HepG2 (cell line): ENCODE results near the gene DHRS1. TPM values are rescaled to one million over a fixed set of nuclear protein-coding genes. Genes with fewer than 3 reads are reported as not detected.

Experiments used
- BCL6 ChIP-seq: IDR thresholded peaks from 2 replicates; pipeline ENCODE4 v1.6.1; 2016; ENCODE audit warnings: missing genetic modification reagents, missing compliant biosample characterization
- CAMTA2 ChIP-seq: sonication (generic); formaldehyde crosslinking; IDR thresholded peaks from 2 replicates; pipeline ENCODE4 v1.4.0; 2020; ENCODE audit warnings: mild to moderate bottlenecking, missing genetic modification reagents, borderline replicate concordance
- MTF1 ChIP-seq: sonication (generic); formaldehyde crosslinking; IDR thresholded peaks from 2 replicates; pipeline ENCODE4 v1.5.0; 2020; ENCODE audit warnings: missing genetic modification reagents
- NFE2 ChIP-seq: sonication (generic); formaldehyde crosslinking; IDR thresholded peaks from 2 replicates; pipeline ENCODE4 v1.4.0; 2020; ENCODE audit warnings: missing genetic modification reagents
- SRSF4 ChIP-seq: fragments of 200-400 bp; formaldehyde crosslinking; IDR thresholded peaks from one replicate; pipeline ENCODE4 v1.6.1; 2018; ENCODE audit warnings: mild to moderate bottlenecking, low read depth, low read length, moderate library complexity; ENCODE audit not compliant: poor library complexity, severe bottlenecking
- TRIM22 ChIP-seq: fragments of 450-650 bp; IDR thresholded peaks from 2 replicates; pipeline ENCODE4 v1.6.1; 2017
- YY1 ChIP-seq: IDR thresholded peaks from 2 replicates; pipeline ENCODE4 v1.6.1; 2011; ENCODE audit warnings: low read length, low read depth, moderate library complexity, mild to moderate bottlenecking; ENCODE audit not compliant: insufficient read depth, insufficient replicate concordance
- ZBTB20 ChIP-seq: sonication (generic); formaldehyde crosslinking; IDR thresholded peaks from 2 replicates; pipeline ENCODE4 v1.8.1; 2023; ENCODE audit warnings: missing genetic modification reagents, low read depth, mild to moderate bottlenecking, borderline replicate concordance
- ZBTB7A ChIP-seq: sonication (generic); formaldehyde crosslinking; IDR thresholded peaks from 2 replicates; pipeline ENCODE4 v1.8.0; 2022; ENCODE audit warnings: mild to moderate bottlenecking, missing genetic modification reagents
- ZNF350 ChIP-seq: sonication (generic); formaldehyde crosslinking; IDR thresholded peaks from 2 replicates; pipeline ENCODE4 v1.4.0; 2020; ENCODE audit warnings: mild to moderate bottlenecking, low read depth, missing genetic modification reagents, borderline replicate concordance
- ZNF614 ChIP-seq: IDR thresholded peaks from 2 replicates; pipeline ENCODE4 v1.6.1; 2018; ENCODE audit warnings: missing biosample characterization, missing genetic modification reagents, inconsistent platforms, borderline replicate concordance
- ZNF616 ChIP-seq: sonication (generic); formaldehyde crosslinking; IDR thresholded peaks from 2 replicates; pipeline ENCODE4 v1.5.0; 2020; ENCODE audit warnings: low read depth, mild to moderate bottlenecking, missing genetic modification reagents
- ZNF784 ChIP-seq: sonication (generic); formaldehyde crosslinking; IDR thresholded peaks from 2 replicates; pipeline ENCODE4 v1.5.1; 2020; ENCODE audit warnings: missing genetic modification reagents, mild to moderate bottlenecking, borderline replicate concordance
- ZNF878 ChIP-seq: sonication (generic); formaldehyde crosslinking; IDR thresholded peaks from 2 replicates; pipeline ENCODE4 v1.8.1; 2023; ENCODE audit warnings: mild to moderate bottlenecking, missing genetic modification reagents, moderate library complexity
- polyA plus RNA-seq, 8 experiments: library from polyadenylated mRNA; depleted of rRNA in 3 of 8; stranded (reverse) in 7 of 8; unstranded in 1 of 8; fragments of >200 nt; fragmentation: Illumina TruSeq in 4 of 8; extraction: Trizol in 4 of 8; gene quantifications; 2 replicates each; pipeline versions ENCODE4 v1.2.1 to v1.2.3, GENCODE V29; 2011 to 2016; ENCODE audit warnings: low read depth in 4 of 8, missing spikeins in 1 of 8, mixed read lengths in 1 of 8; ENCODE audit not compliant: insufficient read depth in 1 of 8
- total RNA-seq, 5 experiments: library from RNA; depleted of rRNA; stranded (reverse); fragments of >200 nt; fragmentation: Illumina TruSeq; extraction: Trizol; gene quantifications; 2 replicates each; pipeline ENCODE4 v1.2.3, GENCODE V29; 2016; ENCODE audit warnings: low read depth in 1 of 5
- TF ChIP-seq, protein P1 (sequence below), 2 experiments: sonication (generic) in 1 of 2; formaldehyde crosslinking in 1 of 2; IDR thresholded peaks; 2 replicates each; pipeline versions ENCODE4 v1.6.1 to v1.9.0; 2014 to 2022; ENCODE audit warnings: antibody characterized with exemption in 1 of 2, borderline replicate concordance in 1 of 2, inconsistent platforms in 1 of 2, low read depth in 1 of 2, missing genetic modification reagents in 1 of 2
- TF ChIP-seq, protein P2 (sequence below): sonication (generic); formaldehyde crosslinking; IDR thresholded peaks from 2 replicates; pipeline ENCODE4 v1.4.0; 2020; ENCODE audit warnings: mild to moderate bottlenecking, low read depth, missing genetic modification reagents

The DHRS1 gene
- total and polyA plus RNA-seq, 2 of the 13 experiments (the other 11 are each of a cell fraction or from before 2014, with no cell fraction given): 49.8 to 60.8 TPM

DNA sequence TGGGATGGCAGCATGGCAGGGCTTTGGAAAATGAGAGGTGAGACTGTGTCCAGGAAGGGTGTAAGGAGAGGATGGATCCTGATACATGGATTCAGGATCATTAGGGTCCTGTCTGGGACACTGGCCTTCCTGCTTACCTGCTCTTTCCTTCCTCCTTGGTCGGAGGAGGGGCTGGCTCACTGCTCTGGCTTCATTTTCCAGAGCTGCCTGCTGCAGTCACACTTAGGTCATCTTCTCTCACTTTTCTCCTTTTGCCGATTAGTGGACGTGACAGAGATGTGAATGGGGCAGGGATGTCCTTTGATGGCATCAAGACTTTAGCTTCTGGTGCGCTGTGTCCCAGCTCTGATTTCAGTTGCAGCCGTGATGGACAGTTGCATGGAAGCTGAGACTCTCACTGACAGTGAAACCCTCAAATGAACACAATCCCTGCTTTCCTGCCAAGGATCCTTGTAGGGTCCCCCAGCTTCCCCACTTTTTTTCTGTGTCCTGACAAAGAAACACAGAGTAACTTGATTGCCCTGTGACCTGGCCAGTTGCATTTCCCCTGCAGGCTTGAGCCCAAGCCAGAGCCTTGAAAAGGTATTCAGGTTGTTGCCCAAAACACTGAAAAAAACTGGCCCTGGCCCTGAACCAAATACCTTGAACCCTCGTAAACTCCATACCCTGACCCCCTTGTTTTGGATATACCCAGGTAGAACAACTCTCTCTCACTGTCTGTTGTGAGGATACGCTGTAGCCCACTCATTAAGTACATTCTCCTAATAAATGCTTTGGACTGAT lies 9.0 kb upstream of the DHRS1 start (continued):
- TF ChIP-seq ZNF878 (CRISPR knock-in tag) (no peak), ZBTB7A (CRISPR knock-in tag) (no peak), NFE2 (CRISPR knock-in tag) (no peak), ZNF784 (no peak), TRIM22 (no peak), YY1 (peak; percentile 5), ZBTB20 (no peak), ZNF350 (CRISPR knock-in tag) (no peak; the same call in 1 of the 2 replicates), BCL6 (CRISPR knock-in tag) (no peak), ZNF614 (CRISPR knock-in tag) (no peak), SRSF4 (no peak), MTF1 (CRISPR knock-in tag) (no peak), ZNF616 (CRISPR knock-in tag) (0 out of 2 replicates have a peak, but pooled peaks have one; percentile 24), CAMTA2 (CRISPR knock-in tag) (peak; percentile 11; the same call in 1 of the 2 replicates)
- TF ChIP-seq, protein P1, sequence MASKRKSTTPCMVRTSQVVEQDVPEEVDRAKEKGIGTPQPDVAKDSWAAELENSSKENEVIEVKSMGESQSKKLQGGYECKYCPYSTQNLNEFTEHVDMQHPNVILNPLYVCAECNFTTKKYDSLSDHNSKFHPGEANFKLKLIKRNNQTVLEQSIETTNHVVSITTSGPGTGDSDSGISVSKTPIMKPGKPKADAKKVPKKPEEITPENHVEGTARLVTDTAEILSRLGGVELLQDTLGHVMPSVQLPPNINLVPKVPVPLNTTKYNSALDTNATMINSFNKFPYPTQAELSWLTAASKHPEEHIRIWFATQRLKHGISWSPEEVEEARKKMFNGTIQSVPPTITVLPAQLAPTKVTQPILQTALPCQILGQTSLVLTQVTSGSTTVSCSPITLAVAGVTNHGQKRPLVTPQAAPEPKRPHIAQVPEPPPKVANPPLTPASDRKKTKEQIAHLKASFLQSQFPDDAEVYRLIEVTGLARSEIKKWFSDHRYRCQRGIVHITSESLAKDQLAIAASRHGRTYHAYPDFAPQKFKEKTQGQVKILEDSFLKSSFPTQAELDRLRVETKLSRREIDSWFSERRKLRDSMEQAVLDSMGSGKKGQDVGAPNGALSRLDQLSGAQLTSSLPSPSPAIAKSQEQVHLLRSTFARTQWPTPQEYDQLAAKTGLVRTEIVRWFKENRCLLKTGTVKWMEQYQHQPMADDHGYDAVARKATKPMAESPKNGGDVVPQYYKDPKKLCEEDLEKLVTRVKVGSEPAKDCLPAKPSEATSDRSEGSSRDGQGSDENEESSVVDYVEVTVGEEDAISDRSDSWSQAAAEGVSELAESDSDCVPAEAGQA (IDR thresholded peaks at IDR 0.05; ENCODE audit: low read depth): no peak
- TF ChIP-seq, protein P1 (CRISPR knock-in tag; IDR thresholded peaks at IDR 0.05; ENCODE audit: borderline replicate concordance): no peak
- TF ChIP-seq, protein P2, sequence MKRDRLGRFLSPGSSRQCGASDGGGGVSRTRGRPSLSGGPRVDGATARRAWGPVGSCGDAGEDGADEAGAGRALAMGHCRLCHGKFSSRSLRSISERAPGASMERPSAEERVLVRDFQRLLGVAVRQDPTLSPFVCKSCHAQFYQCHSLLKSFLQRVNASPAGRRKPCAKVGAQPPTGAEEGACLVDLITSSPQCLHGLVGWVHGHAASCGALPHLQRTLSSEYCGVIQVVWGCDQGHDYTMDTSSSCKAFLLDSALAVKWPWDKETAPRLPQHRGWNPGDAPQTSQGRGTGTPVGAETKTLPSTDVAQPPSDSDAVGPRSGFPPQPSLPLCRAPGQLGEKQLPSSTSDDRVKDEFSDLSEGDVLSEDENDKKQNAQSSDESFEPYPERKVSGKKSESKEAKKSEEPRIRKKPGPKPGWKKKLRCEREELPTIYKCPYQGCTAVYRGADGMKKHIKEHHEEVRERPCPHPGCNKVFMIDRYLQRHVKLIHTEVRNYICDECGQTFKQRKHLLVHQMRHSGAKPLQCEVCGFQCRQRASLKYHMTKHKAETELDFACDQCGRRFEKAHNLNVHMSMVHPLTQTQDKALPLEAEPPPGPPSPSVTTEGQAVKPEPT (CRISPR knock-in tag): no peak
